HG02870 (cell line): Measurements from ENCODE around the gene CLEC12A.
"Not testable (repeated sequence)": the region's sequence is repeated elsewhere in the genome, so short reads cannot be mapped to it uniquely, and the experiment has no call there.

ENCODE experiments used
- ATAC-seq: cut with Tn5 transposase; IDR thresholded peaks from one replicate; pipeline ENCODE4 v1.9.1; 2021; ENCODE audit warnings: mild to moderate bottlenecking, moderate library complexity; ENCODE audit not compliant: unreplicated experiment

The CLEC12A gene

GRCh38 chr12:9961901-9962300 is 9.3 kb upstream of the CLEC12A start:
- ATAC-seq: no peak

- no peak for ATAC-seq
These were observed 1.5 kb upstream of the CLEC12A start for GRCh38 chr12:9969673-9970072.

- no peak for ATAC-seq
These were observed 2.7 kb downstream of the CLEC12A start for GRCh38 chr12:9973949-9974348.

GRCh38 chr12:9974731-9975130 is 3.5 kb downstream of the CLEC12A start:
- not testable (repeated sequence) for ATAC-seq

- no peak for ATAC-seq
These were observed 4.4 kb downstream of the CLEC12A start for GRCh38 chr12:9975614-9976013.

- ATAC-seq: not testable (repeated sequence)
These were observed 5.4 kb downstream of the CLEC12A start for GRCh38 chr12:9976626-9977025.

GRCh38 chr12:9977916-9978315 is 6.7 kb downstream of the CLEC12A start:
- ATAC-seq: no peak

GRCh38 chr12:9980126-9980525 is 8.9 kb downstream of the CLEC12A start:
- no peak for ATAC-seq

GRCh38 chr12:9991876-9992275 is 20.7 kb downstream of the CLEC12A start:
- no peak for ATAC-seq

GRCh38 chr12:9992296-9992695 is 21.1 kb downstream of the CLEC12A start:
- no peak for ATAC-seq

GRCh38 chr12:9999016-9999415 is 27.8 kb downstream of the CLEC12A start, which contains the start of gene CLEC1B:
CLEC1B (minus strand) TSS chr12:9999121; CDS start chr12:9999100, 21 bp downstream.
- no peak for ATAC-seq

- no peak for ATAC-seq
These were observed 30.1 kb downstream of the CLEC12A start for GRCh38 chr12:10001171-10001776.

- no peak for ATAC-seq
These were observed 41.6 kb downstream of the CLEC12A start for GRCh38 chr12:10012630-10013330.

GRCh38 chr12:10015450-10015849 is 44.2 kb downstream of the CLEC12A start:
- ATAC-seq: no peak

- no peak for ATAC-seq
These were observed 45.7 kb downstream of the CLEC12A start for GRCh38 chr12:10016881-10017280.

- no peak for ATAC-seq
These were observed 47.2 kb downstream of the CLEC12A start for GRCh38 chr12:10018386-10018785.

GRCh38 chr12:10021342-10021741 is 50.1 kb downstream of the CLEC12A start:
- no peak for ATAC-seq

GRCh38 chr12:10025236-10025635 is 54.0 kb downstream of the CLEC12A start:
- ATAC-seq: no peak

- ATAC-seq: not testable (repeated sequence)
These were observed 55.5 kb downstream of the CLEC12A start for GRCh38 chr12:10026666-10027065.

GRCh38 chr12:10027311-10027710 is 56.1 kb downstream of the CLEC12A start:
- no peak for ATAC-seq

GRCh38 chr12:10027721-10028120 is 56.5 kb downstream of the CLEC12A start:
- ATAC-seq: no peak

- no peak for ATAC-seq
These were observed 59.2 kb downstream of the CLEC12A start, which contains the start of gene CLEC9A for GRCh38 chr12:10030446-10030845. CLEC9A (plus strand) TSS chr12:10030682; CDS start chr12:10052688, 22,006 bp downstream.
